ENCODE data around the gene ZNF688. TPM values are rescaled to one million over a fixed set of nuclear protein-coding genes. Genes with fewer than 3 reads are reported as not detected.

The ZNF688 gene
- total and polyA plus RNA-seq, 4 donors, result 8.6 to 23.3 (median 16.5) TPM

- no peak for DNase-seq
- H3K4me1 ChIP-seq (ENCODE audit: control insufficient read depth in 5 of 5, insufficient read depth in 5 of 5, low read length in 5 of 5), result peaks cover 0 to 10% (median 6%) of the 10 kb centered on the region in 5 donors
- no peak overlapping the region for H3K9ac ChIP-seq (ENCODE audit: insufficient read depth in 1 of 2, low read length in 2 of 2)
- H3K27ac ChIP-seq (ENCODE audit: low read depth in 1 of 2, low read length in 1 of 2), result no peak overlapping the region
- no peak for TF ChIP-seq CTCF (IDR thresholded peaks at IDR 0.05; ENCODE audit: control extremely low read depth, extremely low read depth)
- peaks cover 0 to 20% (median 4%) of the 10 kb centered on the region in 4 donors for H3K36me3 ChIP-seq (ENCODE audit: control insufficient read depth in 4 of 4, insufficient read depth in 4 of 4, low read length in 4 of 4)
- H3K27me3 ChIP-seq (ENCODE audit: control insufficient read depth in 3 of 3, insufficient read depth in 3 of 3, low read length in 2 of 3), result no peaks in the 10 kb centered on the region
- ATAC-seq (ENCODE audit: insufficient read depth, low FRiP score), result no peak
- H3K4me3 ChIP-seq, result no peak overlapping the region
- WGBS, 2 donors, result 96 to 98% methylated on average over 65 to 69 of the region's 69 CpGs
- H3K9me3 ChIP-seq (ENCODE audit: control insufficient read depth in 4 of 4, insufficient read depth in 3 of 4, low read length in 3 of 4), result no peaks in the 10 kb centered on the region
Observed at GRCh38 chr16:30555315-30556124, 16.0 kb downstream of the ZNF688 start.

DNA sequence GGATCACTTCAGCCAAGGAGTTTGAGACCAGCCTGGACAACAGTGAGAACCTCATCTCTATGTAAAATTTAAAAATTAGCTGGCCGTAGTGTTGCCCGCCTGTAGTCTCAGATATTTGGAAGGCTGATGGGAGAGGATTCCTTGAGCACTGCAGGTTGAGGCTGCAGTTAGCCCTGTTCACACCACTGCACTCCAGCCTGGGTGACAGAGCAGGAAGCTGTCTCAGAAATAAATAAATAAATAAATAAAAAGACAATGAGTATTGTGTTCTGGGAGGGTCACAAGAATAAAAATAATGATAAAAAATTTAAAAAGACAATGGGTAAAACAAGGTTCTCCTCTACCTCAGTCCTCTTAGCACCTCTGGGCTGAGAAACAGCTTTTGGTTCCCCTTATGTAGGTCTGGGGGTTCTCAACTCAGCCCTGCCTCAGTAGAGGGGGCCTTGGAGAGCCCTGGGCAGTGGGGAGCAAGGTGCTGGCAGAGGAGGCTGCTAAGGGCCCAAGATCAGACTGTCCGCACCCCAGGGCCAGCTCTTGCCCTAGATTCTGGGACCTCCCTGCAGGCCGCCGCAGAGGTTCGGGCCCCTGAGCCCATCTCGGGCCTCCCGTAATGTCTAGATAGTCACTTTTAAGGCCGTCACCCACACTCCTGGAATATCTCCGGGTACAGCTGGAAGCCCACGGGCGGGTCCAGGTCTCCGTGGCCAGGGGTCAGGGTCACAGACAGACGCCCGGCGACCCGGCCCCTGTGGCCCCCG lies 16.8 kb downstream of the ZNF688 start:
- Histone ChIP-seq H3K36me3 (ENCODE audit: control insufficient read depth in 4 of 4, insufficient read depth in 4 of 4, low read length in 4 of 4) (peaks cover 0 to 20% (median 4%) of the 10 kb centered on the region in 4 donors), H3K4me3 (no peak overlapping the region), H3K4me1 (ENCODE audit: control insufficient read depth in 5 of 5, insufficient read depth in 5 of 5, low read length in 5 of 5) (peaks cover 0 to 10% (median 6%) of the 10 kb centered on the region in 5 donors), H3K9me3 (ENCODE audit: control insufficient read depth in 4 of 4, insufficient read depth in 3 of 4, low read length in 3 of 4) (no peaks in the 10 kb centered on the region), H3K9ac (ENCODE audit: insufficient read depth in 1 of 2, low read length in 2 of 2) (no peak overlapping the region), H3K27ac (ENCODE audit: low read depth in 1 of 2, low read length in 1 of 2) (no peak overlapping the region), H3K27me3 (ENCODE audit: control insufficient read depth in 3 of 3, insufficient read depth in 3 of 3, low read length in 2 of 3) (no peaks in the 10 kb centered on the region)
- no peak for DNase-seq
- WGBS, 2 donors, result 95 to 98% methylated on average over 16 to 18 of the region's 18 CpGs
- ATAC-seq (ENCODE audit: insufficient read depth, low FRiP score), result no peak
- no peak for TF ChIP-seq CTCF (IDR thresholded peaks at IDR 0.05; ENCODE audit: control extremely low read depth, extremely low read depth)

DNA sequence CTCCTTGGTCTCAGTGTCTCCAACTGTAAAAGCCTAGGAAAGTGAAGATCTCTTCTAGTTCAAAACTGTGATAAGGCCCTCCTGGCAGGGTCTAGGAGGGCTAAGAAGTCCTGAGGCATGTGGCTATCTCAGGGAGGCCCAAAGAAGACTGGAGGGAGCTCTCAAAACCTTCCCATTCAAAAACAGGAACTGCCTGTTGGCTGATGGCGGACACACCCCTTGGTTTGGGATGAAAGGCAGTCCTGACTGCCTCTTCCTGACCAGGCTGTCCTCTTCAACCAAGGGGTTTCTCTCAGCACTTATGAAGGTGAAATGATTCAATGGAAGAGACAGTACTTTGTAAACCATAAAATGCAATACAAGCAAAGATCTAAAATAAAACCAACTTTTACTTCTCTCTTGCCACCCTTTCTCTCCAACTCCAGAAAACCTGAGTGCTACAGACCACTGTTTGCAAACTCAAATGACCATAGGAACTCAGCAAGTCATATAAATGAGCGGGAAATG lies 18.1 kb downstream of the ZNF688 start:
- no peaks in the 10 kb centered on the region for H3K9me3 ChIP-seq (ENCODE audit: control insufficient read depth in 4 of 4, insufficient read depth in 3 of 4, low read length in 3 of 4)
- H3K27me3 ChIP-seq (ENCODE audit: control insufficient read depth in 3 of 3, insufficient read depth in 3 of 3, low read length in 2 of 3), result no peaks in the 10 kb centered on the region
- ATAC-seq (ENCODE audit: insufficient read depth, low FRiP score) (no peak), DNase-seq (no peak)
- H3K4me3 ChIP-seq, result no peak overlapping the region
- H3K4me1 ChIP-seq (ENCODE audit: control insufficient read depth in 5 of 5, insufficient read depth in 5 of 5, low read length in 5 of 5), result peaks cover 0 to 7% (median 6%) of the 10 kb centered on the region in 5 donors
- peaks cover 0 to 20% (median 4%) of the 10 kb centered on the region in 4 donors for H3K36me3 ChIP-seq (ENCODE audit: control insufficient read depth in 4 of 4, insufficient read depth in 4 of 4, low read length in 4 of 4)
- no peak overlapping the region for H3K9ac ChIP-seq (ENCODE audit: insufficient read depth in 1 of 2, low read length in 2 of 2)
- no peak overlapping the region for H3K27ac ChIP-seq (ENCODE audit: low read depth in 1 of 2, low read length in 1 of 2)
- 70 to 82% methylated on average over 2 of the region's 2 CpGs for WGBS, 2 donors
- no peak for TF ChIP-seq CTCF (IDR thresholded peaks at IDR 0.05; ENCODE audit: control extremely low read depth, extremely low read depth)

Measured in lung (tissue), 12 donors.